K562 (cell line): ENCODE measurements around the gene CPVL. TPM values are rescaled to one million over a fixed set of nuclear protein-coding genes. Genes with fewer than 3 reads are reported as not detected.

Source experiments
- ATAC-seq: fragments of 200-7000 bp; cut with Tn5 transposase; 3 replicates; pipeline ENCODE4 v1.9.1; 2020; ENCODE audit warnings: moderate library complexity
- BruUV-seq: library from RNA; stranded (reverse); fragments of 400-500 nt; replicated peaks from 2 replicates; lab custom pipeline; 2021; lab: Mats Ljungman, UMichigan
- CTCF ChIA-PET: fragments of 300-600 bp; formaldehyde crosslinking; extraction: SDS; loops from one replicate; lab custom pipeline; 2021; ENCODE audit warnings: low intra/inter-chr PET ratio; lab: Yijun Ruan, JAX
- POLR2A ChIA-PET: fragments of 300-600, 350-650 bp; sonication (Branson Sonifier 250); formaldehyde crosslinking; extraction: SDS; loops from one replicate; lab custom pipeline; 2021; ENCODE audit warnings: antibody characterized with exemption, inconsistent platforms; lab: Yijun Ruan, JAX
- DNase-seq, 4 experiments: peaks; one replicate each; pipeline versions ENCODE4 v3.0.0 to v3.0.0-alpha.2; 2011 to 2018; ENCODE audit warnings: low spot score in 3 of 4, mixed read lengths in 3 of 4; ENCODE audit errors: extremely low read depth in 1 of 4
- FAIRE-seq: peaks from 2 replicates; lab custom pipeline; 2011; peaks lifted over from hg19 to GRCh38; lab: Jason Lieb, UNC
- H2AFZ ChIP-seq: 2 replicates; pipeline ENCODE4 v1.6.0; 2011; ENCODE audit warnings: low read depth, low read length, control low read depth, inconsistent platforms
- H3K27ac ChIP-seq: fragments of 200-600 bp; 3 replicates; pipeline ENCODE4 v1.8.0; 2011; ENCODE audit warnings: low read depth, mild to moderate bottlenecking, control low read depth, inconsistent platforms, low read length, moderate library complexity, mixed read lengths; ENCODE audit errors: extremely low read depth
- H3K27me3 ChIP-seq, 2 experiments: fragments of 300-600 bp in 1 of 2; 2 replicates in 1 of 2; 3 replicates in 1 of 2; pipeline versions ENCODE4 v1.6.0 to v1.8.0; 2011; ENCODE audit warnings: inconsistent platforms in 2 of 2, low read length in 2 of 2, mild to moderate bottlenecking in 1 of 2, mixed read lengths in 1 of 2, moderate library complexity in 1 of 2; ENCODE audit not compliant: control insufficient read depth in 2 of 2, insufficient read depth in 2 of 2
- H3K36me3 ChIP-seq: fragments of 300-600 bp; 3 replicates; pipeline ENCODE4 v1.8.0; 2011; ENCODE audit warnings: mild to moderate bottlenecking, low read length, inconsistent platforms; ENCODE audit not compliant: control insufficient read depth, insufficient read depth
- H3K4me1 ChIP-seq, 2 experiments: fragments of 200-600 bp in 1 of 2; replicated peaks in 1 of 2; 2 replicates in 1 of 2; 3 replicates in 1 of 2; pipeline versions ENCODE4 v1.5.1 to v1.8.0; 2011; ENCODE audit warnings: inconsistent platforms in 2 of 2, low read length in 2 of 2, mild to moderate bottlenecking in 1 of 2, mixed read lengths in 1 of 2, moderate library complexity in 1 of 2; ENCODE audit not compliant: control insufficient read depth in 2 of 2, insufficient read depth in 2 of 2
- H3K4me2 ChIP-seq: 2 replicates; pipeline ENCODE4 v1.6.1; 2011; ENCODE audit warnings: low read length, control low read depth, inconsistent platforms, mixed read lengths; ENCODE audit not compliant: insufficient read depth
- H3K4me3 ChIP-seq: fragments of 200-600 bp; sonication (generic), shearing (Covaris generic); 2 replicates; pipeline ENCODE4 v1.5.1; 2016; ENCODE audit warnings: control low read depth, inconsistent platforms
- H3K79me2 ChIP-seq: fragments of 200-600 bp; 3 replicates; pipeline ENCODE4 v1.8.0; 2011; ENCODE audit warnings: low read length, inconsistent platforms; ENCODE audit not compliant: control insufficient read depth, insufficient read depth
- H3K9ac ChIP-seq, 2 experiments: 2 replicates each; pipeline versions ENCODE4 v1.6.0 to v1.6.1; 2011; ENCODE audit warnings: low read depth in 2 of 2, low read length in 2 of 2, control low read depth in 1 of 2, inconsistent platforms in 1 of 2, mild to moderate bottlenecking in 1 of 2, mixed read lengths in 1 of 2; ENCODE audit not compliant: insufficient read depth in 1 of 2
- H3K9me1 ChIP-seq: one replicate; pipeline ENCODE4 v1.6.0; 2011; ENCODE audit warnings: inconsistent platforms, mild to moderate bottlenecking, low read length, moderate library complexity; ENCODE audit not compliant: control insufficient read depth, insufficient read depth
- H3K9me3 ChIP-seq: replicated peaks from 2 replicates; pipeline ENCODE4 v1.5.1; 2011; ENCODE audit warnings: low read depth, low read length, inconsistent platforms; ENCODE audit not compliant: control insufficient read depth, insufficient read depth
- H4K20me1 ChIP-seq: replicated peaks from 2 replicates; pipeline ENCODE4 v1.6.1; 2011; ENCODE audit warnings: low read length, inconsistent platforms, mixed read lengths; ENCODE audit not compliant: control insufficient read depth, insufficient read depth
- BRD9 ChIP-seq: fragments of 450-650 bp; IDR thresholded peaks from 2 replicates; pipeline ENCODE4 v1.6.1; 2018; ENCODE audit warnings: low read depth; ENCODE audit not compliant: partially characterized antibody
- GATAD2B ChIP-seq: fragments of 450-650 bp; IDR thresholded peaks from 2 replicates; pipeline ENCODE4 v1.6.1; 2017; ENCODE audit warnings: mild to moderate bottlenecking, borderline replicate concordance
- HNRNPUL1 ChIP-seq: fragments of 200-400 bp; formaldehyde crosslinking; IDR thresholded peaks from 2 replicates; pipeline ENCODE4 v1.6.1; 2017; ENCODE audit warnings: low read length
- POLR2H ChIP-seq: IDR thresholded peaks from 2 replicates; pipeline ENCODE4 v1.6.1; 2016; ENCODE audit warnings: missing genetic modification characterization, low read depth, mild to moderate bottlenecking, control low read depth, missing compliant biosample characterization, moderate library complexity
- PURB ChIP-seq: sonication (generic); formaldehyde crosslinking; IDR thresholded peaks from 2 replicates; pipeline ENCODE4 v1.9.0; 2021; ENCODE audit warnings: low read depth, mild to moderate bottlenecking, missing genetic modification reagents
- SMC3 ChIP-seq: conservative IDR thresholded peaks from 2 replicates; pipeline ENCODE4 v1.6.1; 2011; ENCODE audit warnings: low read depth, low read length, improper control_type of control experiment; ENCODE audit not compliant: insufficient read depth
- SP2 ChIP-seq: IDR thresholded peaks from 2 replicates; pipeline ENCODE4 v1.6.1; 2011; ENCODE audit warnings: mild to moderate bottlenecking, low read depth, low read length, moderate library complexity; ENCODE audit not compliant: poor library complexity, severe bottlenecking; ENCODE audit errors: extremely low read depth
- TGIF2 ChIP-seq: sonication (generic); formaldehyde crosslinking; IDR thresholded peaks from 2 replicates; pipeline ENCODE4 v1.8.1; 2022; ENCODE audit warnings: mild to moderate bottlenecking, missing genetic modification reagents, moderate library complexity
- ZFP1 ChIP-seq: fragments of 450-650 bp; formaldehyde crosslinking; IDR thresholded peaks from 2 replicates; pipeline ENCODE4 v1.4.0; 2020; ENCODE audit warnings: mild to moderate bottlenecking, mixed read lengths
- ZNF41 ChIP-seq: fragments of 250-450 bp; sonication (Bioruptor Pico); conservative IDR thresholded peaks from 2 replicates; pipeline ENCODE4 v1.4.0; 2020; ENCODE audit warnings: mild to moderate bottlenecking
- ZNF699 ChIP-seq: fragments of 250-450 bp; sonication (Bioruptor Pico); IDR thresholded peaks from 2 replicates; pipeline ENCODE4 v1.8.0; 2021; ENCODE audit warnings: mild to moderate bottlenecking, moderate library complexity; ENCODE audit not compliant: insufficient replicate concordance
- WGBS: fragments of 100-300 bp; shearing (Covaris generic); methylation state at CpG from one replicate; pipeline ENCODE4 v1.1.6; 2016; ENCODE audit warnings: low coverage, mixed read lengths; ENCODE audit not compliant: insufficient coverage; ENCODE audit errors: missing lambda C conversion rate; 5-methylcytosine and 5-hydroxymethylcytosine counted together
- in situ Hi-C: fragments of 300-500 bp; cut with MboI; formaldehyde crosslinking; loops from 4 replicates; pipeline ENCODE4 v1.15.0; 2018; ENCODE audit warnings: inconsistent platforms, mixed read lengths
- intact Hi-C: fragments of 100-400 bp; cut with micrococcal nuclease; formaldehyde crosslinking; loops from 2 replicates; pipeline ENCODE4 v1.14.2; 2022
- polyA plus RNA-seq, 8 experiments: library from polyadenylated mRNA; depleted of rRNA in 4 of 8; stranded (reverse) in 5 of 8; unstranded in 3 of 8; fragments of >200 nt; fragmentation: Nextera tagmentation in 2 of 8; fragmentation: Illumina TruSeq in 1 of 8; extraction: Ambion mirVana in 2 of 8; extraction: Trizol in 1 of 8; gene quantifications; 2 replicates each; pipeline versions ENCODE4 v1.2.1 to v1.2.3, GENCODE V29; 2011 to 2014; ENCODE audit warnings: inconsistent platforms in 1 of 8, missing spikeins in 1 of 8
- total RNA-seq, 7 experiments: library from RNA; depleted of rRNA in 6 of 7; stranded (reverse); fragments of >200 nt in 6 of 7; fragmentation: Illumina TruSeq in 2 of 7; extraction: Trizol in 2 of 7; gene quantifications; 2 replicates each; pipeline versions ENCODE4 v1.2.1 to v1.2.3, GENCODE V29; 2011 to 2021; ENCODE audit warnings: low replicate concordance in 1 of 7
- TF ChIP-seq, protein P1 (sequence below), 3 experiments: IDR thresholded peaks in 2 of 3; conservative IDR thresholded peaks in 1 of 3; 2 replicates each; pipeline ENCODE4 v1.5.1; 2011 to 2012; ENCODE audit warnings: low read length in 3 of 3, mild to moderate bottlenecking in 3 of 3, control low read depth in 2 of 3, improper control_type of control experiment in 1 of 3, inconsistent platforms in 1 of 3, low read depth in 1 of 3, mixed read lengths in 1 of 3, moderate library complexity in 1 of 3; ENCODE audit not compliant: insufficient read depth in 2 of 3
- TF ChIP-seq, protein P2 (sequence below): fragments of 450-650 bp; formaldehyde crosslinking; IDR thresholded peaks from 2 replicates; pipeline ENCODE4 v1.4.0; 2022; ENCODE audit warnings: missing genetic modification characterization
- TF ChIP-seq, protein P3 (sequence below): fragments of 450-650 bp; conservative IDR thresholded peaks from 2 replicates; pipeline ENCODE4 v1.6.1; 2016; ENCODE audit warnings: missing genetic modification characterization, low read depth, mild to moderate bottlenecking, control low read depth, missing compliant biosample characterization
- TF ChIP-seq, protein P4 (sequence below): IDR thresholded peaks from 3 replicates; pipeline ENCODE4 v1.6.1; 2011; ENCODE audit warnings: borderline replicate concordance, mild to moderate bottlenecking; ENCODE audit not compliant: insufficient read length, insufficient read depth

Gene CPVL
- total and polyA plus RNA-seq, 9 of the 15 experiments (the other 6 are each of a cell fraction or from before 2014, with no cell fraction given), result 0.89 to 2.4 (median 1.5) TPM

DNA sequence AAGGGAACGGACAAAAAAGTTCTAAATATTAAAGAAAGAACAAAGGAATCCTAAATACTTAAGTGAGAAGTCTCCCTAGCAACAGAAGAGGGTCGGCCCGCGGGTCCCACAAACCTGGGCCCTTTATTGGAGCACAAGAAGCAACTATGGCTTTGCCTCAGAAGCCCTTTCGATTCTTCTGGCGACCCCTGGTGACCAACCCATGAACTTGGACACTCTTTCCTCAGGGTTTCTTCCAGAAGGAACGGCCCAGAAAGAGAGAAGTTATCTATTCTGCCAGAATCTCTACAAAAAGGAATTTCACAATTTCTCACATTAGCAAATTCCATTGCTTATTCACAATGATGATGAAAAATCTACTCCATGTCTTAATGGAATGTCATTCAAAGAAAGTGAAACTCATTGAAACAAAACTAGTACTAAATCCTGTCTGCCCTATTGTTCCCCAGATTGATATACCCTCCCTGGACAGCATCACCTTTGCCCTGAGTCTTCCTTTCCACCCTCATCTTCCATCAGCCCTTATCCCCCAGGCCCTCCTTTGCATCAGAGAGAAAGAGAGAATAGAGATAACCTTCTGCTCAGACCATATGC is 43.7 kb downstream of the CPVL start:
- H3K27ac ChIP-seq, result no peak overlapping the region
- H4K20me1 ChIP-seq, result no peaks in the 10 kb centered on the region; the same call in 1 of the 2 replicates
- H3K4me3 ChIP-seq, result no peak overlapping the region
- in situ Hi-C loops, result loop anchor here (5.0 to 10.0 kb wide), 2 partner anchors 180 to 302 kb away; no protein-coding TSS in a partner anchor
- no peaks in the 10 kb centered on the region for H3K4me1 ChIP-seq
- no peaks in the 10 kb centered on the region for H3K9me3 ChIP-seq
- POLR2A ChIA-PET, result no interaction called here
- H3K36me3 ChIP-seq, result no peaks in the 10 kb centered on the region
- H3K9me1 ChIP-seq, result no peaks in the 10 kb centered on the region
- H3K27me3 ChIP-seq, result peaks cover 0 to 4% of the 10 kb centered on the region in 2 experiments; a peak in 1 of 5 replicates
- H3K4me2 ChIP-seq, result no peak overlapping the region
- intact Hi-C loops, result loop anchor here (1.0 kb wide), 1 partner anchor 175 kb away; no protein-coding TSS in a partner anchor
- DNase-seq (peak; percentile 19 to 44 (median 38)), FAIRE-seq (peak; percentile 61), ATAC-seq (peak; percentile 73)
- WGBS, result 0% methylated on average over 7 of the region's 7 CpGs
- CTCF ChIA-PET, result interaction anchor here (0.9 to 3.9 kb wide), 3 partner anchors 176 to 181 kb away, joined by 3 to 25 read pairs (median 8); no protein-coding TSS in a partner anchor
- no peak overlapping the region for H3K9ac ChIP-seq
- H3K79me2 ChIP-seq, result no peaks in the 10 kb centered on the region
- BruUV-seq, result no TSS peak
- H2AFZ ChIP-seq, result no peak overlapping the region
- TF ChIP-seq GATAD2B, result no peak
- no peak for TF ChIP-seq PURB (CRISPR knock-in tag)
- TF ChIP-seq ZNF41 (CRISPR knock-in tag), result no peak
- TF ChIP-seq ZNF699, result no peak
- peak; percentile 20; the same call in 1 of the 2 replicates for TF ChIP-seq SMC3
- TF ChIP-seq, protein P1, sequence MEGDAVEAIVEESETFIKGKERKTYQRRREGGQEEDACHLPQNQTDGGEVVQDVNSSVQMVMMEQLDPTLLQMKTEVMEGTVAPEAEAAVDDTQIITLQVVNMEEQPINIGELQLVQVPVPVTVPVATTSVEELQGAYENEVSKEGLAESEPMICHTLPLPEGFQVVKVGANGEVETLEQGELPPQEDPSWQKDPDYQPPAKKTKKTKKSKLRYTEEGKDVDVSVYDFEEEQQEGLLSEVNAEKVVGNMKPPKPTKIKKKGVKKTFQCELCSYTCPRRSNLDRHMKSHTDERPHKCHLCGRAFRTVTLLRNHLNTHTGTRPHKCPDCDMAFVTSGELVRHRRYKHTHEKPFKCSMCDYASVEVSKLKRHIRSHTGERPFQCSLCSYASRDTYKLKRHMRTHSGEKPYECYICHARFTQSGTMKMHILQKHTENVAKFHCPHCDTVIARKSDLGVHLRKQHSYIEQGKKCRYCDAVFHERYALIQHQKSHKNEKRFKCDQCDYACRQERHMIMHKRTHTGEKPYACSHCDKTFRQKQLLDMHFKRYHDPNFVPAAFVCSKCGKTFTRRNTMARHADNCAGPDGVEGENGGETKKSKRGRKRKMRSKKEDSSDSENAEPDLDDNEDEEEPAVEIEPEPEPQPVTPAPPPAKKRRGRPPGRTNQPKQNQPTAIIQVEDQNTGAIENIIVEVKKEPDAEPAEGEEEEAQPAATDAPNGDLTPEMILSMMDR (IDR thresholded peaks at IDR 0.05 in 2 of 3, conservative IDR thresholded peaks at IDR 0.05 in 1 of 3; ENCODE audit: insufficient read depth in 2 of 3, low read depth in 1 of 3, low read length in 3 of 3), result peak; percentile 56 to 63 (median 56)
- TF ChIP-seq, protein P2, sequence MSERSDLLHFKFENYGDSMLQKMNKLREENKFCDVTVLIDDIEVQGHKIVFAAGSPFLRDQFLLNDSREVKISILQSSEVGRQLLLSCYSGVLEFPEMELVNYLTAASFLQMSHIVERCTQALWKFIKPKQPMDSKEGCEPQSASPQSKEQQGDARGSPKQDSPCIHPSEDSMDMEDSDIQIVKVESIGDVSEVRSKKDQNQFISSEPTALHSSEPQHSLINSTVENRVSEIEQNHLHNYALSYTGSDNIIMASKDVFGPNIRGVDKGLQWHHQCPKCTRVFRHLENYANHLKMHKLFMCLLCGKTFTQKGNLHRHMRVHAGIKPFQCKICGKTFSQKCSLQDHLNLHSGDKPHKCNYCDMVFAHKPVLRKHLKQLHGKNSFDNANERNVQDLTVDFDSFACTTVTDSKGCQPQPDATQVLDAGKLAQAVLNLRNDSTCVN (CRISPR knock-in tag), result no peak
- TF ChIP-seq, protein P3, sequence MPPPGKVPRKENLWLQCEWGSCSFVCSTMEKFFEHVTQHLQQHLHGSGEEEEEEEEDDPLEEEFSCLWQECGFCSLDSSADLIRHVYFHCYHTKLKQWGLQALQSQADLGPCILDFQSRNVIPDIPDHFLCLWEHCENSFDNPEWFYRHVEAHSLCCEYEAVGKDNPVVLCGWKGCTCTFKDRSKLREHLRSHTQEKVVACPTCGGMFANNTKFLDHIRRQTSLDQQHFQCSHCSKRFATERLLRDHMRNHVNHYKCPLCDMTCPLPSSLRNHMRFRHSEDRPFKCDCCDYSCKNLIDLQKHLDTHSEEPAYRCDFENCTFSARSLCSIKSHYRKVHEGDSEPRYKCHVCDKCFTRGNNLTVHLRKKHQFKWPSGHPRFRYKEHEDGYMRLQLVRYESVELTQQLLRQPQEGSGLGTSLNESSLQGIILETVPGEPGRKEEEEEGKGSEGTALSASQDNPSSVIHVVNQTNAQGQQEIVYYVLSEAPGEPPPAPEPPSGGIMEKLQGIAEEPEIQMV (tag), result no peak
- no peak for TF ChIP-seq TGIF2
- no peak for TF ChIP-seq ZFP1 (CRISPR knock-in tag)
- TF ChIP-seq SP2, result no peak
- no peak for TF ChIP-seq POLR2H (tag)
- TF ChIP-seq, protein P4, sequence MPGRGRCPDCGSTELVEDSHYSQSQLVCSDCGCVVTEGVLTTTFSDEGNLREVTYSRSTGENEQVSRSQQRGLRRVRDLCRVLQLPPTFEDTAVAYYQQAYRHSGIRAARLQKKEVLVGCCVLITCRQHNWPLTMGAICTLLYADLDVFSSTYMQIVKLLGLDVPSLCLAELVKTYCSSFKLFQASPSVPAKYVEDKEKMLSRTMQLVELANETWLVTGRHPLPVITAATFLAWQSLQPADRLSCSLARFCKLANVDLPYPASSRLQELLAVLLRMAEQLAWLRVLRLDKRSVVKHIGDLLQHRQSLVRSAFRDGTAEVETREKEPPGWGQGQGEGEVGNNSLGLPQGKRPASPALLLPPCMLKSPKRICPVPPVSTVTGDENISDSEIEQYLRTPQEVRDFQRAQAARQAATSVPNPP, result no peak
- TF ChIP-seq BRD9, result no peak
- TF ChIP-seq HNRNPUL1, result no peak
